H1 (cell line): Measurements from ENCODE around the gene ZNF385B. TPM values are rescaled to one million over a fixed set of nuclear protein-coding genes. Genes with fewer than 3 reads are reported as not detected.

Experiments
- BRCA1 ChIP-seq: IDR thresholded peaks from 2 replicates; pipeline ENCODE4 v1.6.1; 2012; ENCODE audit warnings: low read depth, low read length, improper control_type of control experiment
- CTBP2 ChIP-seq: IDR thresholded peaks from 2 replicates; pipeline ENCODE4 v1.7.0; 2011; ENCODE audit warnings: borderline replicate concordance, mild to moderate bottlenecking, moderate library complexity, mixed read lengths, low read length; ENCODE audit not compliant: insufficient read depth, insufficient read length
- EP300 ChIP-seq, 2 experiments: IDR thresholded peaks; 1 replicate in 1 of 2; 2 replicates in 1 of 2; pipeline ENCODE4 v1.6.1; 2011 to 2012; ENCODE audit warnings: low read depth in 2 of 2, low read length in 2 of 2, mild to moderate bottlenecking in 2 of 2, borderline replicate concordance in 1 of 2, inconsistent platforms in 1 of 2, moderate library complexity in 1 of 2
- GTF2F1 ChIP-seq: IDR thresholded peaks from 2 replicates; pipeline ENCODE4 v1.6.1; 2012; ENCODE audit warnings: low read depth, low read length, improper control_type of control experiment, borderline replicate concordance
- JUN ChIP-seq: IDR thresholded peaks from 2 replicates; pipeline ENCODE4 v1.6.1; 2011; ENCODE audit warnings: low read depth, mild to moderate bottlenecking, improper control_type of control experiment, low read length
- MAFK ChIP-seq: IDR thresholded peaks from 2 replicates; pipeline ENCODE4 v1.6.1; 2012; ENCODE audit warnings: low read depth, mild to moderate bottlenecking, improper control_type of control experiment, low read length
- POU5F1 ChIP-seq: IDR thresholded peaks from 2 replicates; pipeline ENCODE4 v1.6.1; 2011; ENCODE audit warnings: low read depth, mild to moderate bottlenecking, low read length, moderate library complexity
- polyA plus RNA-seq, 7 experiments: library from polyadenylated mRNA; depleted of rRNA in 3 of 7; stranded (reverse) in 5 of 7; unstranded in 2 of 7; fragments of >200 nt in 5 of 7; fragments of 200-250 nt in 2 of 7; gene quantifications; 1 replicate in 5 of 7; 2 replicates in 1 of 7; 4 replicates in 1 of 7; pipeline versions ENCODE4 v1.2.1 to v1.2.3, GENCODE V29; 2011 to 2013; ENCODE audit warnings: missing spikeins in 2 of 7, mixed read lengths in 2 of 7
- total RNA-seq: library from RNA; stranded (reverse); fragmentation: NEBNext Ultra II Directional; extraction: Animal tissue kit (Norgen Biotek cat#: 25700); gene quantifications from 2 replicates; pipeline ENCODE4 v1.2.1, GENCODE V29; 2021

ZNF385B gene
- total and polyA plus RNA-seq, 2 of the 8 experiments (the other 6 are each of a cell fraction or from before 2014, with no cell fraction given) = 1.1 to 3.7 TPM

- TF ChIP-seq GTF2F1 (no peak), POU5F1 (no peak), BRCA1 (no peak), CTBP2 (no peak), JUN (no peak), MAFK (no peak), EP300 (IDR thresholded peaks at IDR 0.05; ENCODE audit: borderline replicate concordance in 1 of 2, low read depth in 2 of 2, low read length in 2 of 2) (no peak)
Measured at GRCh38 chr2:179796213-179797007, 65.0 kb downstream of the ZNF385B start (continued).
